Common myeloid progenitor, CD34-positive (primary cell): Measurements from ENCODE around the gene ABITRAM.
"Not testable (repeated sequence)": the region's sequence is repeated elsewhere in the genome, so short reads cannot be mapped to it uniquely, and the experiment has no call there.

Source experiments
- CTCF ChIA-PET: fragments of 350-600 bp; sonication (Branson Sonifier 250); formaldehyde crosslinking; loops from one replicate; lab custom pipeline; 2021; ENCODE audit warnings: antibody characterized with exemption; lab: Charles Lee
- POLR2A ChIA-PET: fragments of 350-600 bp; sonication (Branson Sonifier 250); formaldehyde crosslinking; loops from one replicate; lab custom pipeline; 2021; ENCODE audit warnings: antibody characterized with exemption; lab: Charles Lee
- DNase-seq, 3 donors: peaks; one replicate each; pipeline versions ENCODE4 v3.0.0 to v3.0.0-alpha.2; 2013
- H3K27ac ChIP-seq, 2 experiments: 1 replicate in 1 of 2; 2 replicates in 1 of 2; pipeline ENCODE4 v1.7.0; 2013; ENCODE audit warnings: inconsistent platforms in 2 of 2, low read length in 2 of 2, mild to moderate bottlenecking in 2 of 2, low read depth in 1 of 2, moderate library complexity in 1 of 2; ENCODE audit not compliant: severe bottlenecking in 2 of 2, insufficient read depth in 1 of 2, poor library complexity in 1 of 2
- H3K27me3 ChIP-seq, 5 experiments: replicated peaks in 2 of 5; 1 replicate in 3 of 5; 2 replicates in 2 of 5; pipeline versions ENCODE4 v1.6.1 to v1.7.0; 2013; ENCODE audit warnings: low read length in 4 of 5, mild to moderate bottlenecking in 2 of 5, moderate library complexity in 2 of 5, inconsistent platforms in 1 of 5; ENCODE audit not compliant: insufficient read depth in 5 of 5, control insufficient read depth in 4 of 5
- H3K36me3 ChIP-seq, 4 experiments: 1 replicate in 2 of 4; 2 replicates in 2 of 4; pipeline versions ENCODE4 v1.6.1 to v1.7.0; 2013; ENCODE audit warnings: low read length in 3 of 4, control low read depth in 1 of 4, mild to moderate bottlenecking in 1 of 4; ENCODE audit not compliant: control insufficient read depth in 4 of 4, insufficient read depth in 4 of 4
- H3K4me1 ChIP-seq, 4 experiments: 1 replicate in 3 of 4; 2 replicates in 1 of 4; pipeline versions ENCODE4 v1.6.1 to v1.7.1; 2013; ENCODE audit warnings: low read length in 3 of 4, mild to moderate bottlenecking in 3 of 4, control low read depth in 1 of 4, inconsistent platforms in 1 of 4, moderate library complexity in 1 of 4; ENCODE audit not compliant: control insufficient read depth in 4 of 4, insufficient read depth in 4 of 4; ENCODE audit errors: control extremely low read depth in 1 of 4
- H3K4me3 ChIP-seq, 7 experiments: 1 replicate in 4 of 7; 2 replicates in 3 of 7; pipeline versions ENCODE4 v1.5.1 to v1.7.0; 2013; ENCODE audit warnings: mild to moderate bottlenecking in 7 of 7, low read length in 6 of 7, moderate library complexity in 6 of 7, inconsistent platforms in 2 of 7, low read depth in 2 of 7, control low read depth in 1 of 7; ENCODE audit not compliant: insufficient read depth in 4 of 7, control insufficient read depth in 1 of 7; ENCODE audit errors: extremely low read depth in 1 of 7
- H3K9me3 ChIP-seq, 5 experiments: 1 replicate in 4 of 5; 2 replicates in 1 of 5; pipeline versions ENCODE4 v1.6.1 to v1.7.1; 2013; ENCODE audit warnings: low read length in 4 of 5, mild to moderate bottlenecking in 2 of 5, inconsistent platforms in 1 of 5, low read depth in 1 of 5, moderate library complexity in 1 of 5; ENCODE audit not compliant: control insufficient read depth in 4 of 5, insufficient read depth in 2 of 5; ENCODE audit errors: control extremely low read depth in 1 of 5
- WGBS: methylation state at CpG from one replicate; pipeline ENCODE4 v1.1.5; 2013; ENCODE audit not compliant: insufficient coverage; 5-methylcytosine and 5-hydroxymethylcytosine counted together

ABITRAM gene

DNA sequence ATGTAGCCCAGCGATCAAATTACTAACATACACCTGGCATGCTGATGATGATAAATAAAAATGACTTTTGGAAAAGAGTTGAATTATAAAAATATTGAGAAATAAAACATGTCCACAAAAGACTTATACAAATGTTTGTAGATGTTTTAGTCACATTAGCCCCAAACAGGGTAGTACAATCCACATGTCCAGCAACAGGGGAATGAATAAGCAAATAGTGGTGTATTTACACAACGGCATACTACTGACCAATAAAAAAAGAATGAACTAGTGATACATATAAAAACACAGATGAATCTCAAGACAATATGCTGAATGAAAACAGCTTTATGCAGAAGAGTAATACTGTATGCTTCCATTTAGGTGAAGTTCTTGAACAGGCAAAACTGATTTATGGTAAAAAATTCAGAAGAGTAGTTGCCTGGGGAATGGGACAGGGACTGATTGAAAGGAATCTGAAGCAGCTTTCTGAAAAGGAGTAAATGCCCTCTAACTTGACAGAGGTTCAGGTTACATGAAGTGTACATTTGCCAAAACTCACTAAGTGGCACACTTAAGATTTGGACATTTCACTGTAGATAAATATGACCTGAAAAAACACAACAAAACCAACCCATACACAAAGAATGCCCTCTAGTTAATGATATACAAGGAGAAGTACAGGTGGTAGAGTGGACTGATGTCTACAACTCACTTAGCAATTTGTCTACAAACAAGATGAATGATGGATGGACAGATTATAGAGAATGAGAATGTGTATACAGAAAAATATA lies 36.7 kb upstream of the ABITRAM start:
- DNase-seq = no peak
- CTCF ChIA-PET = no interaction called here
- no peaks in the 10 kb centered on the region for H3K4me1 ChIP-seq
- POLR2A ChIA-PET = no interaction called here
- H3K9me3 ChIP-seq = no peaks in the 10 kb centered on the region
- peaks cover 25 to 93% (median 54%) of the 10 kb centered on the region in 4 experiments for H3K36me3 ChIP-seq
- H3K27ac ChIP-seq = no peak overlapping the region
- no CpG with 5 or more reads among the region's 2 CpGs for WGBS
- no peaks in the 10 kb centered on the region for H3K27me3 ChIP-seq
- no peak overlapping the region for H3K4me3 ChIP-seq

DNA sequence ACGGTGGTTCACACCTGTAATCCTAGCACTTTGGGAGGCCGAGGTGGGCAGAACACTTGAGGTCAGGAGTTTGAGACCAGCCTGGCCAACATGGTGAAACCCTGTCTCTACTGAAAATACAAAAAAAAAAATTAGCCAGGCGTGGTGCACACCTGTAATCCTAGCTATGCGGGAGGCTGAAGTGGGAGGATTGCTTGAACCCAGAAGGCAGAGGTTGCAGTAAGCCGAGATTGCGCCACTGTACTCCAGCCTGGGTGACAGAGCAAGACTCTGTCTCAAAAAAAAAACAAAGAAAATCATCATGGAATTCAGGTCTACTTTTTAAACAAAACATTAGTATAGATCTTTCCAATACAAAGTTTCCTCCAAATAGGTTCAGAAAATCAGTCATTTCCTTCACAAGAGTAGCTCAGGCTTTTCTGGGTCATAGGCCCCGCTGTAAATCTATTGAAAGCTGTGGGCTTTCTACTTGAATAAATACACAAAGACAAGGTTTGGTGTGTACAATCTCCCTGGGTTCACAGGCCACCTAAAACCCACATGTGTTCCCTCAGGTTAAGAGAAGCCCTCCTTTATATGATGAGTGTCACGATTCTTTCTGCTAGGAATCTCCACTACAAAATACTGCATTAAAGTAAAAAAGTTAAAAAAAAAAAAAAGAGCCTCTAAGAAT lies 35.0 kb upstream of the ABITRAM start:
- H3K4me3 ChIP-seq, H3K4me1 ChIP-seq, H3K9me3 ChIP-seq, H3K27ac ChIP-seq, H3K27me3 ChIP-seq, POLR2A ChIA-PET, DNase-seq: not testable (repeated sequence)
- 98% methylated on average over 7 of the region's 8 CpGs for WGBS
- H3K36me3 ChIP-seq = peaks cover 20 to 91% (median 56%) of the 10 kb centered on the region in 4 experiments
- CTCF ChIA-PET = interaction anchor here (0.6 to 1.4 kb wide), 3 partner anchors 10 to 1713 kb away, joined by 3 read pairs; no protein-coding TSS in a partner anchor

DNA sequence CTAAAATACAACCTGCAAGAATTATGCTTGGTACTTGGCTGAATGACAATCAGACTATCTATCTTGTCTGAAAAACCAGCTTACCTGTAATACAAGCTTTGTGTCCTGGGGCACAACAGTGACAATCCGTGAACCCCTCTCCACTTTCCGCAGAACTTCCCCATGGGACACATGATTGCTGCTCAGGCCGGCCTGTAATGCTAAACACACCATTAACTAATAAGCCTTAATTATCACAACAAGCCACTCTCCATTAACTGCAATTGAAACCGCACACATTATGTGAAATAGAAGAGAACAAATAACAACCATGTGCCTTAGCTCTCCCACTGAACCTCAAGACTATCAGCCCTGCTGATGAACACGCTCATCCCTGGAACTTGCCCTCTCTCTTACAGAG lies 34.0 kb upstream of the ABITRAM start:
- Histone ChIP-seq H3K9me3 (no peaks in the 10 kb centered on the region), H3K36me3 (peaks cover 15 to 83% (median 56%) of the 10 kb centered on the region in 4 experiments), H3K27ac (no peak overlapping the region), H3K27me3 (no peaks in the 10 kb centered on the region), H3K4me1 (no peaks in the 10 kb centered on the region), H3K4me3 (no peak overlapping the region)
- DNase-seq = no peak
- WGBS = 97% methylated on average over 5 of the region's 5 CpGs
- ChIA-PET POLR2A (no interaction called here), CTCF (interaction anchor here (1.4 kb wide), 1 partner anchor 52 kb away, joined by 3 read pairs; no protein-coding TSS in a partner anchor)

DNA sequence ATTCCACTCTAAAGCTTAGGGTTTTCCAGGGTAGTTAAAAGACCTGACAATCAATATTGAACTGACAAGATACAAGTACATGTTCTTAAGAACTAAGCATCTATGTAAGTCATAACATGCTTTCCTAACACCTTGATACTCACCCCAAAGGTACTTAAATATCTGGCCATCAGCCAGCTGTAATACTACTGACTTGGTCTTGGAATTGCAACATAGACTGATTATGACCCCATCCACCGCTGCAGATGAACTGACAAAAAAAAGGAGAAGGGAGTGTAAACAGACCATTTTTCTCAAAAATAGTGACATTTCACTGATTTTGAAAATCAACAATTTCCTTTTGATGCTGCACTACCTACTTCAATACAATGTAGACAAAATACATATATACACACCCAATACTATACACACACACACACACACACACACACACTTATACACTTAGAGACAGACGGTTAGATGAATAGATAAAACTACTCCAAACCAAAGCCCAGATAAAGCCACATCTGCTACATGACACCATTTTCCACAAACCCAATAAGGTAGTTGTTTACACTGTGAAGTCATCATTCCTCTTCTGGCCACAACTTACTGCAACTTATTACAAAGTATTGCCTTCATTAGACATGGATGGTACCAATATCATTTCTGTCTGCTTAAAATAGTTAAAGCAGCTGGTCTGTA lies 30.6 kb upstream of the ABITRAM start:
- H3K27ac ChIP-seq = no peak overlapping the region
- no peaks in the 10 kb centered on the region for H3K9me3 ChIP-seq
- peaks cover 20 to 82% (median 60%) of the 10 kb centered on the region in 4 experiments for H3K36me3 ChIP-seq
- CTCF ChIA-PET = no interaction called here
- no peak overlapping the region for H3K4me3 ChIP-seq
- H3K4me1 ChIP-seq = no peaks in the 10 kb centered on the region
- POLR2A ChIA-PET = no interaction called here
- WGBS = 100% methylated on average over 2 of the region's 2 CpGs
- H3K27me3 ChIP-seq = no peaks in the 10 kb centered on the region
- DNase-seq = no peak

DNA sequence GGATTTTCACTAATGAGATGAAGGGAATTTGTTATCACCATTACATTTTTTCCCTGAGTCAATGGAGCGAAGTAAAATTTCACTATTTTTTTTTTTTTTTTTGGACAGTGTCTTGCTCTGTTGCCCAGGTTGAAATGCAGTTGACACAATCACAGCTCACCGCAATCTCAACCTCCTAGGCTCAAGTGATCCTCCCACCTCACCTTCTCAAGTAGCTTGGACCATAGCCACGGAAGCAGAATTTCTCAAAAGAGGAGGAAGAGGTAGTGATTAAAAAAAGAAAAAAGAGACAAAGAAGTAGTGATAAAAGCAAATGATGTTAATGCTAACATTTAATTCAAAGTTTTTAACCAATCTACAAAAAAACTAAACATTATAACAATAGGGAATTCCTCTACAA lies 30.0 kb upstream of the ABITRAM start:
- no peak for DNase-seq
- no peaks in the 10 kb centered on the region for H3K9me3 ChIP-seq
- peaks cover 20 to 87% (median 63%) of the 10 kb centered on the region in 4 experiments for H3K36me3 ChIP-seq
- no peaks in the 10 kb centered on the region for H3K27me3 ChIP-seq
- no peak overlapping the region for H3K4me3 ChIP-seq
- H3K27ac ChIP-seq = no peak overlapping the region
- ChIA-PET POLR2A (no interaction called here), CTCF (no interaction called here)
- H3K4me1 ChIP-seq = no peaks in the 10 kb centered on the region
- WGBS = 100% methylated on average over 1 of the region's 3 CpGs

DNA sequence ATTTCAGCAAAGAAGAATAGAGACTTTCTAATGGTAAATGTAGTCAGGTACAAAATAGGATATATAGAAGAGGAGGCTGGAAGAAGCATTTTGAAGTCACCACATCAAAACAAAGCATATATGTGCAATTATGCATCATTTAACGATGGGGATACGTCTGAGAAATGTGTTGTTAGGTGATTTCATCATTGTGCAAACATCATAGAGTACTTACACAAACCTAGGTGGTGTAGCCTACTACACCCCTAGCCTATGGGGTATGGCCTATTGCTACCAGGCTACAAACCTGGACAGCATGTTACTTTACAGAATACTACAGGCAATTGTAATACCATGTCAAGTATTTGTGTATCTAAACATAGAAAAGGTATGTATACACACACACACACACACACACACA lies 28.7 kb upstream of the ABITRAM start:
- no peak for DNase-seq
- ChIA-PET POLR2A (no interaction called here), CTCF (no interaction called here)
- Histone ChIP-seq H3K36me3 (peaks cover 20 to 86% (median 62%) of the 10 kb centered on the region in 4 experiments), H3K27me3 (no peaks in the 10 kb centered on the region), H3K4me1 (no peaks in the 10 kb centered on the region), H3K27ac (no peak overlapping the region), H3K4me3 (no peak overlapping the region), H3K9me3 (no peaks in the 10 kb centered on the region)
- no CpG with 5 or more reads among the region's 2 CpGs for WGBS

DNA sequence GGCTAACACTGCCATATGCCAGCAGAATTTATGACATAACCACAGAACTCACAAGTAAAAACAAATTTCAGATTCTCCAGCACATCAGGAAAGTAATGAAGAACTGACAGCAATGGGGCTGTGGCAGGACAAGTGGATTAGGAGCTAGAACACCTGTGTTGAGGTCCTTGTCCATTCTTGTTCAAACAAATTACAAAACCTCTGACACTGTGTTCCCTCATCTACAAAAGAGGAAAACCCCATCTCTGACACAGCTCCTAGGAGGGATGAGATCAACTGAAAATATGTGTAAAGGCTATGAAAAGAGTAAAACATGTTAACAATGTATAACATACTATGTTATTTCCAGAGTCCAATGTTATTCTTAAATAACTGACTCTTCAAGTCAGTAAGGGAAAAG lies 23.8 kb upstream of the ABITRAM start:
- Histone ChIP-seq H3K4me1 (no peaks in the 10 kb centered on the region), H3K4me3 (no peak overlapping the region), H3K36me3 (peaks cover 18 to 80% (median 60%) of the 10 kb centered on the region in 4 experiments), H3K27me3 (no peaks in the 10 kb centered on the region), H3K9me3 (no peaks in the 10 kb centered on the region), H3K27ac (no peak overlapping the region)
- CTCF ChIA-PET = interaction anchor here (1.5 kb wide), 1 partner anchor 12 kb away, joined by 3 read pairs; no protein-coding TSS in a partner anchor
- DNase-seq = no peak
- POLR2A ChIA-PET = no interaction called here
